ENCODE measurements around the gene IL36B. TPM values are rescaled to one million over a fixed set of nuclear protein-coding genes. Genes with fewer than 3 reads are reported as not detected.

Gene IL36B
- total RNA-seq, 2 experiments from 2014 or later = not detected

DNA sequence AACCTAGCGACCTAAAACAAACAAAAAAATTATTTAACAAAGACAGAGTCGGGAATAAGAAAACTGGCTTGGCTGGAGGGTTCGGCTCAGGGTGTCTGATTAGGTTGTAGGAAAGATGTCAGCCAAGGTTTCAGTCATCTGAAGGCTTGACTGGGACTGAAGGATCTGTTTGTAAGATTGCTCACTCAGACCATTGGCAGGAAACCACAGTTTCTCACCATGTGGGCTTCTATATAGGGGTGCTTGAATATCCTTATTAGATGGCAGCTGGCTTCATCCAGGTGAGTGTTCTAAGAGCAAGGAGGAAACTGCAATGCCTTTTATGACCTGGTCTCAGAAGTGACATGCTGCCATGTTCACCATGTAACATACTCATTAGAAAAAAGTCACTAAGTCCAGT, 999 bp upstream of the IL36B start:
- TF ChIP-seq, protein P1, sequence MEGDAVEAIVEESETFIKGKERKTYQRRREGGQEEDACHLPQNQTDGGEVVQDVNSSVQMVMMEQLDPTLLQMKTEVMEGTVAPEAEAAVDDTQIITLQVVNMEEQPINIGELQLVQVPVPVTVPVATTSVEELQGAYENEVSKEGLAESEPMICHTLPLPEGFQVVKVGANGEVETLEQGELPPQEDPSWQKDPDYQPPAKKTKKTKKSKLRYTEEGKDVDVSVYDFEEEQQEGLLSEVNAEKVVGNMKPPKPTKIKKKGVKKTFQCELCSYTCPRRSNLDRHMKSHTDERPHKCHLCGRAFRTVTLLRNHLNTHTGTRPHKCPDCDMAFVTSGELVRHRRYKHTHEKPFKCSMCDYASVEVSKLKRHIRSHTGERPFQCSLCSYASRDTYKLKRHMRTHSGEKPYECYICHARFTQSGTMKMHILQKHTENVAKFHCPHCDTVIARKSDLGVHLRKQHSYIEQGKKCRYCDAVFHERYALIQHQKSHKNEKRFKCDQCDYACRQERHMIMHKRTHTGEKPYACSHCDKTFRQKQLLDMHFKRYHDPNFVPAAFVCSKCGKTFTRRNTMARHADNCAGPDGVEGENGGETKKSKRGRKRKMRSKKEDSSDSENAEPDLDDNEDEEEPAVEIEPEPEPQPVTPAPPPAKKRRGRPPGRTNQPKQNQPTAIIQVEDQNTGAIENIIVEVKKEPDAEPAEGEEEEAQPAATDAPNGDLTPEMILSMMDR (IDR thresholded peaks at IDR 0.05) = no peak
- H3K4me1 ChIP-seq (ENCODE audit: insufficient read depth, low read length) = no peaks in the 10 kb centered on the region
- POLR2A ChIA-PET = no interaction called here
- no peaks in the 10 kb centered on the region for H3K27me3 Mint-ChIP-seq
- no peaks in the 10 kb centered on the region for H3K27me3 ChIP-seq (ENCODE audit: control insufficient read depth in 1 of 2, insufficient read depth in 2 of 2, low read length in 2 of 2)
- H3K36me3 Mint-ChIP-seq (ENCODE audit: low read depth) = peaks cover 3% of the 10 kb centered on the region
- H3K4me3 Mint-ChIP-seq = no peak overlapping the region
- intact Hi-C loops (cut with DNase I, micrococcal nuclease) = no loop called here
- H3K27ac Mint-ChIP-seq = no peak overlapping the region
- H3K27ac ChIP-seq (ENCODE audit: low read depth in 1 of 2, low read length in 2 of 2) = no peak overlapping the region
- H3K9me3 Mint-ChIP-seq = peaks cover 8% of the 10 kb centered on the region
- peaks cover 4 to 8% of the 10 kb centered on the region in 2 experiments for H3K9me3 ChIP-seq (ENCODE audit: control insufficient read depth in 1 of 2, insufficient read depth in 1 of 2, low read length in 2 of 2)
- H3K4me3 ChIP-seq (ENCODE audit: low read length) = no peak overlapping the region
- no peaks in the 10 kb centered on the region for H3K36me3 ChIP-seq (ENCODE audit: insufficient read depth, low read length)
- CTCF ChIA-PET = no interaction called here
- ATAC-seq (ENCODE audit: poor library complexity) (no peak), DNase-seq (no peak)
- no peaks in the 10 kb centered on the region for H3K4me1 Mint-ChIP-seq (ENCODE audit: low read depth)

DNA sequence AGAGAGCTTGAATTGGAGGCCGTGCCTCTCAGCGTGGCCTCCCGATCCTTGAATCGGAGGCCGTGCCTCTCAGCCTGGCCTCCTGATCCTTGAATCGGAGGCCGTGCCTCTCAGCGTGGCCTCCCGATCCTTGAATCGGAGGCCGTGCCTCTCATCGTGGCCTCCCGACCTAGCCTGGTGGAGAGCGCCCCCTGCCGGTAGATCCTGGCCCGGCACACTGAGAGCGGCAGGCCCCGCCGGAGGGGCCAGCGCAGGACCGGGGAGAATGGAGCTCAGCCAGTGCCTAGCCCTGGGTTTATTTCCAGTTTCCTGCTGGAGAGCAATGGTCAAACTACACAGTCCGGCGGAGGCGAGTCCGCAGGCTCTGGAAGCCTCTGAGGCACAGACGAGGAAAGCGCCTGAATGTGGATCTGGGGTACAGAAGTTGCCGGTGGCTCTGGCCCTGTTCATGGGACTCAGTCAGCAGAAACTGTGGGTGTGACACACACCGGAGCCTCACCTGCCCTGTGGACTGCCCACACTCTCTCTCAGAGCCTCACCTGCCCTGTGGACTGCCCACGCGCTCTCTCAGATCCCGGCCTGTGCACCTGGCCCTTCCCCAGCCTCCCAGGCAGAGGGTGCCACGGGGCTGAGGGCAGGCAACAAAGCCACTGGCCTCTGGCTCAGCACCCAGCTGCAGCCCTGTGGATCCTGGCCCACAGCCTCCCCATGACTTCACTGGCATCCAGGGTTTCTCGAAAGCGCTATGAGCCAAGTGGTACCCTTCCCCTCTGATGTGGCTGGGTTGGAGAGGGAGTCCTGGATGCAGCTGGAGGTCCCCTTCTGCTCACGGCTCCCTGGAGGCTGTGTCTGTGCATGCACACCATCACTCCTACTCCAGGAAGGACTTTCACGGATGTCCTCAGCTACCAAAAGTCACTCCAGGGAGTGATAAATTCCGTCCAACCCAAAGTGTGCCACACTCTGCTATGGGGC, 1.5 kb downstream of the IL36B start:
- H3K4me1 ChIP-seq (ENCODE audit: insufficient read depth, low read length) = no peaks in the 10 kb centered on the region
- POLR2A ChIA-PET = no interaction called here
- intact Hi-C loops (cut with DNase I, micrococcal nuclease) = loop anchor here in 1 of 2 experiments (2.0 kb wide), 1 partner anchor 78 kb away; no protein-coding TSS in a partner anchor
- Mint-ChIP-seq H3K4me1 (ENCODE audit: low read depth) (no peaks in the 10 kb centered on the region), H3K36me3 (ENCODE audit: low read depth) (peaks cover 3% of the 10 kb centered on the region), H3K4me3 (no peak overlapping the region), H3K9me3 (peaks cover 8% of the 10 kb centered on the region), H3K27ac (no peak overlapping the region), H3K27me3 (no peaks in the 10 kb centered on the region)
- H3K4me3 ChIP-seq (ENCODE audit: low read length) = no peak overlapping the region
- CTCF ChIA-PET = no interaction called here
- H3K27ac ChIP-seq (ENCODE audit: low read depth in 1 of 2, low read length in 2 of 2) = no peak overlapping the region
- TF ChIP-seq, protein P1 (IDR thresholded peaks at IDR 0.05) = no peak
- no peaks in the 10 kb centered on the region for H3K36me3 ChIP-seq (ENCODE audit: insufficient read depth, low read length)
- no peaks in the 10 kb centered on the region for H3K27me3 ChIP-seq (ENCODE audit: control insufficient read depth in 1 of 2, insufficient read depth in 2 of 2, low read length in 2 of 2)
- ATAC-seq (ENCODE audit: poor library complexity) = no peak
- DNase-seq = no peak
- H3K9me3 ChIP-seq (ENCODE audit: control insufficient read depth in 1 of 2, insufficient read depth in 1 of 2, low read length in 2 of 2) = peaks cover 4 to 8% of the 10 kb centered on the region in 2 experiments

DNA sequence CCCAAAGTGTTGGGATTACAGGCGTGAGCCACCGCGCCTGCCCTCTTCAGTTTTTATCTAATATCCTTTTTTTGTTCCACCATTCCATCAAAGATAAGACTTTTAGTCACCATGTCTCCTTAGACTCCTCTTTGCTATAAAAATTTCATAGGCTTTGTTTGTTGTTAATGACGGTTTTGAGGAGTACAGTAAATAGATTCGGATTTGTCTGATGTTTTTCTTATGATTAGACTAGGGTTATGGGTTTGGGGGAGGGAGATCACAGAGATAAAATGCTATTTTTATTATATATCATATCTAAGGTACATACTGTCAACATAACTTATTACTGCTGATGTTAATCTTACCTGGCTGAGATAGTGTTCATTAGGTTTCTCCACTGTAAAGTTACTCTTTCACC, 6.2 kb downstream of the IL36B start:
- POLR2A ChIA-PET = no interaction called here
- no peaks in the 10 kb centered on the region for H3K27me3 Mint-ChIP-seq

More for the DNA sequence above, 6.2 kb downstream of the IL36B start:
- no peak overlapping the region for H3K4me3 ChIP-seq (ENCODE audit: low read length)
- ATAC-seq (ENCODE audit: poor library complexity) (no peak), DNase-seq (no peak)
- H3K27ac Mint-ChIP-seq = no peak overlapping the region
- H3K9me3 ChIP-seq (ENCODE audit: control insufficient read depth in 1 of 2, insufficient read depth in 1 of 2, low read length in 2 of 2) = peaks cover 0 to 8% of the 10 kb centered on the region in 2 experiments
- no peaks in the 10 kb centered on the region for H3K27me3 ChIP-seq (ENCODE audit: control insufficient read depth in 1 of 2, insufficient read depth in 2 of 2, low read length in 2 of 2)
- H3K36me3 ChIP-seq (ENCODE audit: insufficient read depth, low read length) = no peaks in the 10 kb centered on the region
- no peak overlapping the region for H3K27ac ChIP-seq (ENCODE audit: low read depth in 1 of 2, low read length in 2 of 2)
- H3K36me3 Mint-ChIP-seq (ENCODE audit: low read depth) = no peaks in the 10 kb centered on the region
- intact Hi-C loops (cut with DNase I, micrococcal nuclease) = no loop called here
- H3K4me3 Mint-ChIP-seq = no peak overlapping the region
- TF ChIP-seq, protein P1 (IDR thresholded peaks at IDR 0.05) = no peak
- no peaks in the 10 kb centered on the region for H3K4me1 ChIP-seq (ENCODE audit: insufficient read depth, low read length)
- H3K4me1 Mint-ChIP-seq (ENCODE audit: low read depth) = no peaks in the 10 kb centered on the region
- CTCF ChIA-PET = no interaction called here
- no peaks in the 10 kb centered on the region for H3K9me3 Mint-ChIP-seq

All from CD4-positive, alpha-beta T cell (primary cell).